Measurements from ENCODE around the gene FASTKD3.

The FASTKD3 gene

GRCh38 chr5:7881091-7881490 lies 12.3 kb upstream of the FASTKD3 start:
- no peak for DNase-seq (ENCODE audit: low read depth in 2 of 2)

DNA sequence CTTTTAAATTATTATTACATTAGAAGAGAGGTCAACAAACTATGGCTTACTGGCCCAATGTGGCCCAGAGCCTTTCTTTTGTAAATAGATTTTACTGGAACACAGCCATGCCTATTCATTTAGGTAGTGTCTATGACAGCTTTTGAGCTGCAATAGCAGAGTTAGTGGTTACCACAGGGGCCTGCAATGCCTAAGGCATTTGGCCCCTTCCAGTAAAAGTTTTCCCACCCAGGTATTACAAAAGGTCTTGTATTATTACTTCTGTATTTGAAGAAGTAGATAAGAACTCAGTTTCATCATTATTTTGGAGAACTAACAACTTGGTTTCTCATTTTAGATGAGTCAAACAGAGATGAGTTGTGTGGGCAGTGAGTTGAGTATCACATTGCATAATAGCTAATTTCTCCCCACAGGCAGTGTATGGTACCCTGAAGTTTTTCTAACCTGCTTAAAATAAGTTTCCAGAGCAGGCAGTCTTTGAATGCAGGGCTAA lies 9.6 kb upstream of the FASTKD3 start:
- DNase-seq (ENCODE audit: low read depth in 2 of 2), result no peak

DNA sequence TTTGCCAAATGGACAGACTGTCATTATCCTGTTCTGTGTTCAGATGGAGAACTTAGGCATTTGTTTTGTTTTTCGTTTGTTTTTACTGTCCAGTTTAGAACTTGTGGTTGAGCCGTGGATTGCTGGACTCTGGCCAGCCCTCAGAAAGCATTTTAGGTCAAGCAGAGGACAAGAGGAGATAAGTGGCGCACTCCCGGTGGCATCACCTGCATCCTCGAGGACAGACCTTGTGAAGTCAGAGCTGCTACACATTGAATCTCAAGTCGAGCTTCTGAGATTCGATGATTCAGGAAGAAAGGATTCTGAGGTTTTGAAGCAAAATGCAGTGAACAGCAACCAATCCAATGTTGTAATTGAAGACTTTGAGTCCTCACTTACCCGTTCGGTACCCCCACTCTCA lies 9.0 kb upstream of the FASTKD3 start:
- DNase-seq (ENCODE audit: low read depth in 2 of 2), result no peak

GRCh38 chr5:7876867-7877266 lies 8.0 kb upstream of the FASTKD3 start:
- DNase-seq (ENCODE audit: low read depth in 2 of 2), result no peak

DNA sequence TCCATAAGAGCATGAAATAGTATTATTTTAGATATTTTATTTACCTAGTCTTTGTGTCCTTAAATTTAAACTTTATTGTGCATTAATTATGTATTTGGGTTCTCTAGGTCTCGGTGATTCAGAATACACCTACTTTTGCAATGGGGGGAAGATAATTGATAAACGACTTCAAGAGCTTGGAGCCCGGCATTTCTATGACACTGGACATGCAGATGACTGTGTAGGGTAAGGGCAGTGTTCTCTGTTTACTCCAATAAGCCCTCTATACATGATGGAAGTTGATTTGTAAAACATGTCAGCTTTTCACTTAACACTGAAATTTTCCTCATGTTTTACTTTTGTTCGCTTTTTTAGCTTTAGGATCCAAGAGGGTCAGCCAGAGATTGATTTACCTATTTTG lies 6.3 kb upstream of the FASTKD3 start:
- DNase-seq (ENCODE audit: low read depth in 2 of 2), result no peak

DNA sequence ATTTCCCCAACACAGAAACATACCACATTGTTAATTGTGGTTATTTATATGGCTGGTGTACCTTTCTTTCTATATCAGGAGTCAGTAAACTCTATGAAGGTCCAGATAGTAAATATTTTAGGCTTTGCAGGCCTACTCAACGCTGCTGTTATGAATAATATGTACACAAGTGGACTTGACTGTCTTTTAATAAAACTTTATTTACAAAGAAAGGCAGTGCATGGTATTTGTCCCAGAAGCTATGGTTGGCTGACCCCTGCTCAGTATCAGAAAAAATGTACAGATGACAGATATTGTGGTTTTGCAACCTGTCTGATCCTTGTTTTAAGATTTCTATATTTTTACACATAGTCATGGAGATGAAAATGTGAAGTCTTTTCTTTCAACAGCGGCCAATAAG lies 5.8 kb upstream of the FASTKD3 start:
- DNase-seq (ENCODE audit: low read depth in 2 of 2), result no peak

- no peak for DNase-seq (ENCODE audit: low read depth in 2 of 2)
Observed at GRCh38 chr5:7873216-7873615, 4.4 kb upstream of the FASTKD3 start.

GRCh38 chr5:7872517-7873130 lies 3.8 kb upstream of the FASTKD3 start:
- DNase-seq (ENCODE audit: low read depth in 2 of 2), result no peak

GRCh38 chr5:7871653-7872052 lies 2.8 kb upstream of the FASTKD3 start:
- no peak for DNase-seq (ENCODE audit: low read depth in 2 of 2)

DNA sequence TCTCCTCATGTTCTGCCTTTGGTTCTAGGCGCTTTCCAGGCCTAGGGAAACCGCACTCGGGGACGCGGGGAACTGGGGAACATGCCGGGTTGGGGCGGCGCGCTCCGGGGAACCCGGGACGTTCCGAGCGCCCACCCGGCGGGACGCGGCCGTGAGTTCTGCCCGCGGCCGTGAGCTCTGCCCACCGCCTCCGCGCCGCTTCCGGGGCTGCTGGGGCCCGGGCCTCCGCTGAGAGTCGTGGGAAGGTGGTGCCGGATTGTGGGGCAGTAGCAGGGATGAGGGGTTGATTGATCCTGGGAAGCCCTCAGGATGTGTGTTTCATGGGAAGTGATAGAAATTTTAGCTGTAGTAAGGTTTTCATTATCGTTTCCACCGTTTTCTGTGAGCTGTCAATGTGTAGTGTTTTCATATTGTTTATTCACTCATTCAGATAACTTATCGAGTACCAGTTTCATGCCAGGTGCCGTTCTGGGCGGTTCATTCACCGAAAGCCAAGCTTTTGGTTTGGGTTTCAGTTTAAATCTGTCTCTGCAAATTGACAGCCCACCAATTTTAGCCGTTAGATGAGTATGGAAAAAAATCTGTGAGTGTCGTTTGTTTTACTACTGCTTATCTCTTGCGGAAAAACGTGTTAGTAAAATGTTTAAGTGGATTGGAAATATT lies 774 bp upstream of the FASTKD3 start:
- DNase-seq (ENCODE audit: low read depth in 2 of 2), result no peak

DNA sequence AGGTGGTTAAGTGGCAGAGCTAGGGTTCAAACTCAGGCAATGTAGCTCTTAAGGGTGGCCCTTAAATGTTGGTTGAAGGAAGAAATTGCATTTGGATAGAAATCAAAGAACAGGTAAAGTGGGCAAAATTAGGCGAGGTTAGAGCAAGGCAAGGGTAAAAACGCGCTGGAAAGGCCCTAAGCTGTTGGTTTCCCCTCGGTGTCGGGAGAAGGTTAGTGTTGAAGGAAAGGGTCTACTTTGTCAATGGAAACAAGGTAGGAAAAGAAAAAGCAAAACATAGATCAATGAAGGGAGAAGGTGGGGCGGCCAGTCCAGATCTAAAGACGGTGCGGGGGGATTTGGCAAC lies 431 bp downstream of the FASTKD3 start:
- no peak for DNase-seq (ENCODE audit: low read depth in 2 of 2)

GRCh38 chr5:7867260-7867659 lies 1.6 kb downstream of the FASTKD3 start:
- DNase-seq (ENCODE audit: low read depth in 2 of 2), result no peak

DNA sequence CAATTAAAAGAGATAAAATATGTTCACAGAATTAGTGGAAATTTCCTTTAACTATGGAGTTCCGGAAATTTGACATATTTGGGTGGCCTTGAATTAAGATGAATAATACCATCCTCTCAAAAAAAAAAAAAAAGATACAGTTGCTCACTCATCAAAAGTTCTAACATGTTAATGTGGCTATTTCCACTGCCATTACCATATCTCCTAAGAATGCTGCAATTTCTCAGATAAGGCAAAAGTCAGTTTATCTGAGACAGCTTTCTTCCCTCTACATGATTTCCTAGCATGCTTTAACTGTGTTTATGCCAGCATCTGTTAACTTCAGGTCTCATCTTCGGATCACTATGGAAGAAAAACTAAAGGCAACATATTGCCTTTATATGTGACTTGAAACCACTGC lies 2.6 kb downstream of the FASTKD3 start:
- DNase-seq (ENCODE audit: low read depth in 2 of 2), result no peak

- no peak for DNase-seq (ENCODE audit: low read depth in 2 of 2)
Observed at GRCh38 chr5:7857926-7858632, 10.8 kb downstream of the FASTKD3 start.

DNA sequence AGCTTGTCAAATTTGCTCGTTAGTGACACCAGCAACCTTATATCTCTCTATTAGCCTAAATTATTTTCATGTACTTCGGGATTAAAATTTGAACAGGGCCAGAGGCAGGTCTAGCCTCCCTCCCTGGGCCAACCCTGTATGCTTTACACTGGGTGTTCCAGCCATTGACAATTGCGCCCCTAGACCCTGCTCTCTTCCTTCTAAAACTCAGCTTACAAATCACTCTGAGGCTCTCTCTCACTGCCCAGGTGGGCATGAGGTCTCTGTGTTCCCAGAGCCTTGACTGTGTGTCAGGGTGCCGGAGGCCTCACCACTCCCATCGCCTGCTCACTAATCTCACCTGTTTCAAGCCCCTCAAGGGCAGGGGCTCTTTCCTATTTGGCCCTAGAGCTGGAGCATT lies 11.5 kb downstream of the FASTKD3 start:
- DNase-seq (ENCODE audit: low read depth in 2 of 2), result no peak

GRCh38 chr5:7856855-7857254 lies 12.0 kb downstream of the FASTKD3 start:
- DNase-seq (ENCODE audit: low read depth in 2 of 2), result no peak

GRCh38 chr5:7855611-7856010 lies 13.2 kb downstream of the FASTKD3 start:
- DNase-seq (ENCODE audit: low read depth in 2 of 2), result no peak

DNA sequence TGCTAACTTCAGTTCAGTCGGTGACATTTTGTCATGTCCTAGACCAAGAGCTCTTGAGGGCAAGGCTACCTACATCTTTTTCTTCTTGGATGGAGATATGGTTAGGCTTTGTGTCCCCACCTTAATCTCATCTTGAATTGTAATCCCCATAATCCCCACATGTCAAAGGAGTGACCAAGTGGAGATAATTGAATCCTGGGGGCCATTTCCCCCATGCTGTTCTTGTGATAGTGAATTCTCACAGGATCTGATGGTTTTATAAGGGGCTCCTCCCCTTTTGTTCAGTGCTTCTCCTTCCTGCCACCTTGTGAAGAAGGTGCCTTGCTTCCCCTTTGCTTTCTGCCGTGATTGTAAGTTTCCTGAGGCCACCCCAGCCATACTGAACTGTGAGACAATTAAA lies 15.8 kb downstream of the FASTKD3 start:
- DNase-seq (ENCODE audit: low read depth in 2 of 2), result no peak

- DNase-seq (ENCODE audit: low read depth in 2 of 2), result no peak
Observed at GRCh38 chr5:7852542-7852941, 16.3 kb downstream of the FASTKD3 start.

GRCh38 chr5:7851617-7852289 lies 17.1 kb downstream of the FASTKD3 start:
- no peak for DNase-seq (ENCODE audit: low read depth in 2 of 2)

GRCh38 chr5:7851240-7851592 lies 17.6 kb downstream of the FASTKD3 start:
- DNase-seq (ENCODE audit: low read depth in 2 of 2), result no peak

DNA sequence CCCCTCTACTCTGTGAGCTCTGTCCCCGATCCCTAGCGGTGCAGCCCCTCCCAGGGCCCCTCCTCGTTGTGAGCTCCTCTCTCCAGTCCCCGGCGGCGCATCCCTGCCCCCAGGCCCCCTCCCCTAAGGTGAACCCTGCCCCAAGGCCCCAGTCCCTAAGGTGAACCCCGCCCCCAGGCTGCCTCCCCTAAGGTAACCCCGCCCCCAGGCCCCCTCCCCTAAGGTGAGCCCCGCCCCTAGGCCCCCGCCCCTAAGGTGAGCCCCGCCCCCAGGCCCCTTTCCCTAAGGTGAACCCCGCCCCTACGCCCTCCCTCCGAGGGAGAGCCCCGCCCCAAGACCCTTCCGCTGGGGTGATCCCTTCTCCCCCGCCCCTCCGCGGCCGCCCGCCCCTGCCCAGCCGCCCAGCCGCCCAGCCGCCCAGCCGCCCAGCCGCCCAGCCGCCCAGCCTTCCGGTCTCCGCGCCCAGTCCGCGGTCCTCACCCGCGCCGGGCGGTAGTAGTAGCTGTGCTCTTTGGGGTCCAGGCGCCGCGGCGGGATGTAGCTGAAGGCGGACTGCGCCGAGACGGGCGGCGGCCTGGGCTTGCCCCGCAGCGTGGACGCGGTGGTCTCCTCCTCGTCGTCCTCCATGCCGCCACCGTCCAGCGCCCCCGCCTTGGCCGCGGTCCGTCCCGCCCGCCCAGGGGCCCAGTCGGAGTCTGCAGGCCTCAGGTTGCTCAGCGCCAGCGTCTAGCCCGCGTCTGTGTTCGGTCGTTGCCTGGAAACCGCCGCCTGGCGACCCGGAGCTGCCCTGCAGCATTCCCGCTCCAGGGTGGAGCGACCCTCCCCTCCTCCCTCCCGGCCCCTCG lies 18.2 kb downstream of the FASTKD3 start, which contains the start of gene CFAP90:
TSS of gene CFAP90 (minus strand) at position 739 of the 845 bp plus-strand sequence. CDS start at position 627, 112 bp downstream.
- no peak for DNase-seq (ENCODE audit: low read depth in 2 of 2)

Measured in stimulated activated CD4-positive, alpha-beta T cell treated with anti-CD3 and anti-CD28 coated beads, Interleukin-15, amount 100 ng/mL, for 48 hours (primary cell).